SK-N-SH (cell line): Measurements from ENCODE around the gene LUC7L2. TPM values are rescaled to one million over a fixed set of nuclear protein-coding genes. Genes with fewer than 3 reads are reported as not detected.

Source experiments
- CTCF ChIA-PET: fragments of 300-600, 350-600 bp; formaldehyde crosslinking; extraction: SDS; loops from one replicate; lab custom pipeline; 2021; lab: Yijun Ruan, JAX
- POLR2A ChIA-PET: fragments of 350-600 bp; sonication (Branson Sonifier 250); formaldehyde crosslinking; extraction: SDS; loops from one replicate; lab custom pipeline; 2020; ENCODE audit warnings: antibody characterized with exemption, inconsistent platforms; lab: Yijun Ruan, JAX
- DNase-seq: peaks from one replicate; pipeline ENCODE4 v3.0.0; 2012
- H2AFZ ChIP-seq: fragments of 200-600 bp; sonication (generic); 2 replicates; pipeline ENCODE4 v1.8.1; 2016; ENCODE audit warnings: antibody characterized with exemption, mild to moderate bottlenecking, low read depth
- H3F3A ChIP-seq: fragments of 200-600 bp; sonication (generic); replicated peaks from 2 replicates; pipeline ENCODE3; 2016; ENCODE audit warnings: antibody characterized with exemption, mild to moderate bottlenecking; ENCODE audit not compliant: insufficient read depth
- H3K27ac ChIP-seq, 2 experiments: fragments of 200-500 bp in 1 of 2; fragments of 200-600 bp in 1 of 2; sonication (Bioruptor generic) in 1 of 2; sonication (generic), shearing (Covaris generic) in 1 of 2; 2 replicates each; pipeline versions ENCODE4 v1.5.1 to v1.6.1; 2014 to 2016; ENCODE audit warnings: low read depth in 2 of 2, inconsistent platforms in 1 of 2, low read length in 1 of 2, mild to moderate bottlenecking in 1 of 2, mixed read lengths in 1 of 2
- H3K27me3 ChIP-seq: fragments of 200-600 bp; sonication (generic), shearing (Covaris generic); 2 replicates; pipeline ENCODE4 v1.6.1; 2016; ENCODE audit warnings: mixed run types; ENCODE audit not compliant: insufficient read depth
- H3K36me3 ChIP-seq, 2 experiments: fragments of 200-500 bp in 1 of 2; fragments of 200-600 bp in 1 of 2; sonication (Bioruptor generic) in 1 of 2; sonication (generic) in 1 of 2; replicated peaks in 1 of 2; 2 replicates each; pipeline versions ENCODE3 to v1.5.1; 2014 to 2016; ENCODE audit warnings: low read length in 1 of 2, mild to moderate bottlenecking in 1 of 2; ENCODE audit not compliant: insufficient read depth in 2 of 2, control insufficient read depth in 1 of 2
- H3K4me1 ChIP-seq, 2 experiments: fragments of 200-500 bp in 1 of 2; fragments of 200-600 bp in 1 of 2; sonication (Bioruptor generic) in 1 of 2; sonication (generic), shearing (Covaris generic) in 1 of 2; 2 replicates each; pipeline versions ENCODE4 v1.5.1 to v1.6.1; 2014 to 2016; ENCODE audit warnings: low read depth in 1 of 2, low read length in 1 of 2, mixed run types in 1 of 2; ENCODE audit not compliant: insufficient read depth in 2 of 2, control insufficient read depth in 1 of 2
- H3K4me2 ChIP-seq: fragments of 200-600 bp; sonication (generic), shearing (Covaris generic); 2 replicates; pipeline ENCODE4 v1.6.1; 2017; ENCODE audit warnings: mixed run types
- H3K4me3 ChIP-seq, 2 experiments: fragments of 200-500 bp in 1 of 2; fragments of 200-600 bp in 1 of 2; sonication (Bioruptor generic) in 1 of 2; sonication (generic), shearing (Covaris generic) in 1 of 2; 2 replicates each; pipeline versions ENCODE4 v1.5.1 to v1.8.1; 2014 to 2016; ENCODE audit warnings: low read depth in 2 of 2, inconsistent platforms in 1 of 2, low read length in 1 of 2, mild to moderate bottlenecking in 1 of 2, mixed read lengths in 1 of 2, moderate library complexity in 1 of 2
- H3K79me2 ChIP-seq: fragments of 200-600 bp; sonication (generic); 2 replicates; pipeline ENCODE4 v1.8.1; 2017; ENCODE audit warnings: mild to moderate bottlenecking; ENCODE audit not compliant: insufficient read depth
- H3K9ac ChIP-seq: fragments of 200-600 bp; sonication (generic); 2 replicates; pipeline ENCODE4 v1.6.1; 2017; ENCODE audit warnings: mixed run types
- H3K9me2 ChIP-seq: fragments of 200-600 bp; sonication (generic); 2 replicates; pipeline ENCODE4 v1.6.1; 2017; ENCODE audit warnings: mixed run types
- H3K9me3 ChIP-seq: fragments of 200-600 bp; sonication (generic); 2 replicates; pipeline ENCODE4 v1.6.1; 2017; ENCODE audit warnings: mixed run types, mild to moderate bottlenecking, moderate library complexity
- H4K20me1 ChIP-seq: fragments of 200-600 bp; sonication (generic); 2 replicates; pipeline ENCODE4 v1.6.1; 2017; ENCODE audit warnings: mild to moderate bottlenecking, mixed run types; ENCODE audit not compliant: insufficient read depth
- ELF1 ChIP-seq: IDR thresholded peaks from 2 replicates; pipeline ENCODE4 v1.4.0; 2012
- EP300 ChIP-seq, 2 experiments: IDR thresholded peaks; 2 replicates each; pipeline versions ENCODE4 v1.4.0 to v1.6.1; 2012; ENCODE audit warnings: borderline replicate concordance in 1 of 2, low read depth in 1 of 2, low read length in 1 of 2
- FOSL2 ChIP-seq: IDR thresholded peaks from 2 replicates; pipeline ENCODE4 v1.4.0; 2012; ENCODE audit warnings: low read depth, mild to moderate bottlenecking, moderate library complexity, borderline replicate concordance
- FOXJ3 ChIP-seq: sonication (generic); formaldehyde crosslinking; IDR thresholded peaks from 2 replicates; pipeline ENCODE4 v1.5.1; 2020; ENCODE audit warnings: mild to moderate bottlenecking, missing genetic modification reagents
- FOXM1 ChIP-seq: IDR thresholded peaks from 2 replicates; pipeline ENCODE4 v1.4.0; 2012; ENCODE audit warnings: low read depth, mild to moderate bottlenecking
- GABPA ChIP-seq: IDR thresholded peaks from 2 replicates; pipeline ENCODE4 v1.4.0; 2012; ENCODE audit warnings: low read depth, mild to moderate bottlenecking
- GATA2 ChIP-seq: sonication (generic); formaldehyde crosslinking; IDR thresholded peaks from 2 replicates; pipeline ENCODE4 v1.5.0; 2020; ENCODE audit warnings: mild to moderate bottlenecking, missing genetic modification reagents
- IRF3 ChIP-seq: fragments of 150-350 bp; IDR thresholded peaks from 2 replicates; pipeline ENCODE4 v1.6.1; 2016; ENCODE audit warnings: mild to moderate bottlenecking, low read depth, low read length
- JUND ChIP-seq: IDR thresholded peaks from 2 replicates; pipeline ENCODE4 v1.4.0; 2012
- MEF2A ChIP-seq: IDR thresholded peaks from 2 replicates; pipeline ENCODE4 v1.4.0; 2012; ENCODE audit warnings: low read depth, borderline replicate concordance
- MXI1 ChIP-seq: IDR thresholded peaks from 2 replicates; pipeline ENCODE4 v1.6.1; 2012; ENCODE audit warnings: mild to moderate bottlenecking, low read depth, low read length, improper control_type of control experiment
- NRF1 ChIP-seq: IDR thresholded peaks from 2 replicates; pipeline ENCODE4 v1.6.1; 2012; ENCODE audit warnings: low read depth, mild to moderate bottlenecking, low read length
- POLR2AphosphoS5 ChIP-seq: IDR thresholded peaks from 2 replicates; pipeline ENCODE4 v1.6.1; 2012; ENCODE audit warnings: low read depth, low read length
- RCOR1 ChIP-seq: fragments of 150-350 bp; IDR thresholded peaks from 2 replicates; pipeline ENCODE4 v1.6.1; 2017; ENCODE audit warnings: antibody characterized with exemption, low read length
- SMC3 ChIP-seq: IDR thresholded peaks from 2 replicates; pipeline ENCODE4 v1.6.1; 2012; ENCODE audit warnings: low read depth, low read length, improper control_type of control experiment
- TAF1 ChIP-seq: IDR thresholded peaks from 2 replicates; pipeline ENCODE4 v1.6.1; 2012; ENCODE audit warnings: low read depth, mild to moderate bottlenecking, low read length, moderate library complexity, borderline replicate concordance
- TCF12 ChIP-seq: IDR thresholded peaks from 2 replicates; pipeline ENCODE4 v1.4.0; 2012
- WGBS: methylation state at CpG from one replicate; pipeline ENCODE4 v1.1.6; 2017; ENCODE audit warnings: low lambda C conversion rate; 5-methylcytosine and 5-hydroxymethylcytosine counted together
- polyA plus RNA-seq, 3 experiments: library from polyadenylated mRNA; depleted of rRNA; stranded (reverse); fragments of >200 nt; gene quantifications; 2 replicates each; pipeline ENCODE4 v1.2.3, GENCODE V29; 2012
- TF ChIP-seq, protein P1 (sequence below): IDR thresholded peaks from 2 replicates; pipeline ENCODE4 v1.4.0; 2012; ENCODE audit warnings: low read depth
- TF ChIP-seq, protein P2 (sequence below): fragments of 150-350 bp; IDR thresholded peaks from 2 replicates; pipeline ENCODE4 v1.6.1; 2017; ENCODE audit warnings: antibody characterized with exemption, low read length, low read depth, borderline replicate concordance
- TF ChIP-seq, protein P3 (sequence below): fragments of 200-600 bp; sonication (generic); IDR thresholded peaks from 2 replicates; pipeline ENCODE4 v1.6.1; 2017; ENCODE audit warnings: antibody characterized with exemption, mild to moderate bottlenecking, moderate library complexity
- TF ChIP-seq, protein P4 (sequence below): IDR thresholded peaks from 2 replicates; pipeline ENCODE4 v1.4.0; 2012; ENCODE audit warnings: low read depth, borderline replicate concordance

Gene LUC7L2
- polyA plus RNA-seq, 1 of the 3 experiments (the other 2 are of a cell fraction): 45.7 TPM

DNA sequence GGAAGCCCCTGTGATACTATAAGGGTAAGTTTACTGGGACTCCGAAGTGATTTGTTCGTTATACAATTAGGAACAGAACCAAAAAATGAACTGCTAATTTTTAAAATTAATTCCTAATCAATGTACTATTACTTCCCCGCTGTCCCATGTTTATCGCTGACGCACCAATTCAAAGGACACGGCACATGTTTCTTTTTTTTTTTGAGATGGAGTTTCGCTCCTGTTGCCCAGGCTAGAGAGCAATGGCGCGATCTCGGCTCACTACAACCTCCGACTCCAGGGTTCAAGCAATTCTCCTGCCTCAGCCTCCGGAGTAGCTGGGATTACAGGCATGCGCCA, 20.0 kb upstream of the LUC7L2 start:
- Histone ChIP-seq H2AFZ (peak overlapping the region; percentile 86), H3K9ac (no peak overlapping the region; the same call in 1 of the 2 replicates), H3K79me2 (peaks cover 29% of the 10 kb centered on the region), H4K20me1 (no peaks in the 10 kb centered on the region), H3K4me3 (peak overlapping the region; percentile 81 to 89), H3K9me3 (no peaks in the 10 kb centered on the region), H3F3A (peaks cover 21% of the 10 kb centered on the region), H3K4me1 (peaks cover 0 to 6% of the 10 kb centered on the region in 2 experiments; a peak in 2 of 4 replicates), H3K27ac (peak overlapping the region; percentile 98 to 99; a peak in 3 of 4 replicates), H3K4me2 (peak overlapping the region; percentile 23; the same call in 1 of the 2 replicates), H3K27me3 (no peaks in the 10 kb centered on the region), H3K9me2 (no peaks in the 10 kb centered on the region), H3K36me3 (peaks cover 0 to 4% of the 10 kb centered on the region in 2 experiments)
- TF ChIP-seq, protein P1, sequence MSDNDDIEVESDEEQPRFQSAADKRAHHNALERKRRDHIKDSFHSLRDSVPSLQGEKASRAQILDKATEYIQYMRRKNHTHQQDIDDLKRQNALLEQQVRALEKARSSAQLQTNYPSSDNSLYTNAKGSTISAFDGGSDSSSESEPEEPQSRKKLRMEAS: no peak
- TF ChIP-seq GABPA (no peak), NRF1 (no peak), FOSL2 (no peak), JUND (no peak), IRF3 (no peak), POLR2AphosphoS5 (no peak), MXI1 (no peak), ELF1 (no peak), RCOR1 (no peak)
- TF ChIP-seq, protein P2, sequence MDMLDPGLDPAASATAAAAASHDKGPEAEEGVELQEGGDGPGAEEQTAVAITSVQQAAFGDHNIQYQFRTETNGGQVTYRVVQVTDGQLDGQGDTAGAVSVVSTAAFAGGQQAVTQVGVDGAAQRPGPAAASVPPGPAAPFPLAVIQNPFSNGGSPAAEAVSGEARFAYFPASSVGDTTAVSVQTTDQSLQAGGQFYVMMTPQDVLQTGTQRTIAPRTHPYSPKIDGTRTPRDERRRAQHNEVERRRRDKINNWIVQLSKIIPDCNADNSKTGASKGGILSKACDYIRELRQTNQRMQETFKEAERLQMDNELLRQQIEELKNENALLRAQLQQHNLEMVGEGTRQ: no peak
- ChIA-PET CTCF (interaction anchor here (0.8 to 3.7 kb wide), 18 partner anchors 10 to 264 kb away, joined by 3 to 11 read pairs (median 4); partner anchors contain the start of genes KLRG2 and LUC7L2), POLR2A (interaction anchor here (1.0 to 1.5 kb wide), 5 partner anchors 13 to 206 kb away, joined by 4 to 23 read pairs (median 5); partner anchors contain the start of genes LUC7L2 and UBN2)
- DNase-seq: no peak
- WGBS: 73% methylated on average over 13 of the region's 13 CpGs

DNA sequence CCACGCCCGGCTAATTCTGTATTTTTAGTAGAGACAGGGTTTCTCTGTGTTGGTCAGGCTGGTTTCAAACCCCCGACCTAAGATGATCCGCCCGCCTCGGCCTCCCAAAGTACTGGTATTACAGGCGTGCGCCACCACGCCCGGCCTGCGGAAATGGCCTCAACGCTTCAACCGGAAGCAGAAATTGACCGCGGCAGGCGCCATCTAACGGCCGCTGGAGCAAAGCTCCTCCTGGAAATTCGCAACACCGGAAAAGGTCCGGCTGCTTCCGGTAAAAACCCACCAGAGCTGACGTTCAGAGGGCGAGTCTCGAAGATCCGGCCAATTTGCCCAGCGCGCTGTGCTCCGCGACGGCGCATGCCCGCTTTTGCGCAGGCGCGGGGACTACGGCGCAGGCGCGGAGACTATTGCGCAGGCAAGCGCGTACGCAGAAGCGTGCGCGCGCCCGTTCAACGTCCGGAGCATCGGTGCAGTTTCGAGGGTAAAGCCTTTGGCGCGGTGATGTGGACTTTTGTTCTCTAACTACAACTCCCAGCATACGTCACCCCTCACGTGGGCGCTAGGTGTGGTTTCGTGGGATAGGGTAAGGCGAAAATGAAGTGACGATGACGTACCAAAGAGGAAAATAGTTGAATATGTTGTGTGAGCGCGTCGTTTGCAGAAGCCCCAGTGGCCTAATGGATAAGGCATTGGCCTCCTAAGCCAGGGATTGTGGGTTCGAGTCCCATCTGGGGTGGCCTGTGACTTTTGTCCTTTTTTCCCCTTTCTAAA, 19.5 kb upstream of the LUC7L2 start:
- CTCF ChIA-PET: interaction anchor here (0.6 to 3.7 kb wide), 26 partner anchors 9 to 360 kb away, joined by 3 to 11 read pairs (median 4); partner anchors contain the start of genes KLRG2 and LUC7L2
- POLR2A ChIA-PET: interaction anchor here (0.6 to 1.5 kb wide), 7 partner anchors 14 to 900 kb away, joined by 3 to 23 read pairs (median 5); partner anchors contain the start of genes LUC7L2 and UBN2
- 2% methylated on average over 64 of the region's 66 CpGs for WGBS
- Histone ChIP-seq H3K79me2 (peaks cover 35% of the 10 kb centered on the region), H3K9me3 (no peaks in the 10 kb centered on the region), H3K4me3 (peak overlapping the region; percentile 81 to 89), H3K9ac (peak overlapping the region; percentile 96), H3K9me2 (no peaks in the 10 kb centered on the region), H3K4me1 (peaks cover 0 to 6% of the 10 kb centered on the region in 2 experiments; a peak in 2 of 4 replicates), H4K20me1 (no peaks in the 10 kb centered on the region), H3K4me2 (peak overlapping the region; percentile 92), H2AFZ (peak overlapping the region; percentile 86), H3F3A (peaks cover 21% of the 10 kb centered on the region), H3K27me3 (no peaks in the 10 kb centered on the region), H3K36me3 (peaks cover 3 to 9% of the 10 kb centered on the region in 2 experiments), H3K27ac (peak overlapping the region; percentile 98 to 99)
- DNase-seq: peak; percentile 92
- TF ChIP-seq FOXJ3 (CRISPR knock-in tag) (no peak; the same call in 1 of the 2 replicates), GATA2 (CRISPR knock-in tag) (no peak), NRF1 (peak; percentile 100), MEF2A (no peak), SMC3 (no peak; the same call in 1 of the 2 replicates), FOXM1 (no peak), FOSL2 (peak; percentile 88), TCF12 (peak; percentile 30; the same call in 1 of the 2 replicates), EP300 (IDR thresholded peaks at IDR 0.05; ENCODE audit: borderline replicate concordance in 1 of 2, low read depth in 1 of 2, low read length in 1 of 2) (peak; percentile 27 to 73; a peak in 1 of 4 replicates), TAF1 (peak; percentile 75)
- TF ChIP-seq, protein P3, sequence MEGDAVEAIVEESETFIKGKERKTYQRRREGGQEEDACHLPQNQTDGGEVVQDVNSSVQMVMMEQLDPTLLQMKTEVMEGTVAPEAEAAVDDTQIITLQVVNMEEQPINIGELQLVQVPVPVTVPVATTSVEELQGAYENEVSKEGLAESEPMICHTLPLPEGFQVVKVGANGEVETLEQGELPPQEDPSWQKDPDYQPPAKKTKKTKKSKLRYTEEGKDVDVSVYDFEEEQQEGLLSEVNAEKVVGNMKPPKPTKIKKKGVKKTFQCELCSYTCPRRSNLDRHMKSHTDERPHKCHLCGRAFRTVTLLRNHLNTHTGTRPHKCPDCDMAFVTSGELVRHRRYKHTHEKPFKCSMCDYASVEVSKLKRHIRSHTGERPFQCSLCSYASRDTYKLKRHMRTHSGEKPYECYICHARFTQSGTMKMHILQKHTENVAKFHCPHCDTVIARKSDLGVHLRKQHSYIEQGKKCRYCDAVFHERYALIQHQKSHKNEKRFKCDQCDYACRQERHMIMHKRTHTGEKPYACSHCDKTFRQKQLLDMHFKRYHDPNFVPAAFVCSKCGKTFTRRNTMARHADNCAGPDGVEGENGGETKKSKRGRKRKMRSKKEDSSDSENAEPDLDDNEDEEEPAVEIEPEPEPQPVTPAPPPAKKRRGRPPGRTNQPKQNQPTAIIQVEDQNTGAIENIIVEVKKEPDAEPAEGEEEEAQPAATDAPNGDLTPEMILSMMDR: peak; percentile 94
- TF ChIP-seq, protein P4, sequence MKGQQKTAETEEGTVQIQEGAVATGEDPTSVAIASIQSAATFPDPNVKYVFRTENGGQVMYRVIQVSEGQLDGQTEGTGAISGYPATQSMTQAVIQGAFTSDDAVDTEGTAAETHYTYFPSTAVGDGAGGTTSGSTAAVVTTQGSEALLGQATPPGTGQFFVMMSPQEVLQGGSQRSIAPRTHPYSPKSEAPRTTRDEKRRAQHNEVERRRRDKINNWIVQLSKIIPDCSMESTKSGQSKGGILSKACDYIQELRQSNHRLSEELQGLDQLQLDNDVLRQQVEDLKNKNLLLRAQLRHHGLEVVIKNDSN: peak; percentile 98
